ENCODE results near the gene USP11. TPM values are rescaled to one million over a fixed set of nuclear protein-coding genes. Genes with fewer than 3 reads are reported as not detected.

The USP11 gene
- total and polyA plus RNA-seq, 2 experiments from 2014 or later: 64.2 to 65.1 TPM

- Histone ChIP-seq H2AFZ (no peak overlapping the region), H3K4me1 (ENCODE audit: insufficient read depth) (peaks cover 19% of the 10 kb centered on the region), H3K27ac (ENCODE audit: low read depth) (no peak overlapping the region), H3K27me3 (ENCODE audit: insufficient read depth) (no peaks in the 10 kb centered on the region), H4K20me1 (replicated peaks; ENCODE audit: insufficient read depth) (peaks cover 8% of the 10 kb centered on the region), H3K79me2 (replicated peaks; ENCODE audit: insufficient read depth) (peaks cover 25% of the 10 kb centered on the region), H3K9me2 (ENCODE audit: insufficient read depth) (no peaks in the 10 kb centered on the region), H3K4me2 (peak overlapping the region; percentile 84), H3F3A (replicated peaks; ENCODE audit: low read depth) (0 out of 2 replicates have a peak, but pooled peaks cover 2% of the 10 kb centered on the region), H3K4me3 (peak overlapping the region; percentile 82), H3K36me3 (ENCODE audit: insufficient read depth) (no peaks in the 10 kb centered on the region)
- H3K4me1 Mint-ChIP-seq: peaks cover 22% of the 10 kb centered on the region
- ATAC-seq (peak; percentile 79), DNase-seq (ENCODE audit: low spot score) (peak; percentile 93)
- TF ChIP-seq NANOG (IDR thresholded peaks at IDR 0.05; ENCODE audit: borderline replicate concordance) (no peak), POLR2AphosphoS5 (IDR thresholded peaks at IDR 0.05; ENCODE audit: low read depth) (peak; percentile 84), ETS1 (IDR thresholded peaks at IDR 0.05) (peak; percentile 64; the same call in 1 of the 2 replicates), ZNF331 (CRISPR knock-in tag; IDR thresholded peaks at IDR 0.05; ENCODE audit: low read depth) (no peak), JUNB (IDR thresholded peaks at IDR 0.05; ENCODE audit: unreplicated experiment) (no peak), ZNF114 (CRISPR knock-in tag; IDR thresholded peaks at IDR 0.05) (no peak), CREB1 (CRISPR knock-in tag; IDR thresholded peaks at IDR 0.05; ENCODE audit: low read depth) (peak; percentile 61; the same call in 1 of the 2 replicates)
- H3K36me3 Mint-ChIP-seq (ENCODE audit: low read depth): peaks cover 27% of the 10 kb centered on the region
- H3K27me3 Mint-ChIP-seq (ENCODE audit: insufficient read depth, low read depth, poor library complexity): peaks cover 14% of the 10 kb centered on the region
- H3K9me3 Mint-ChIP-seq: no peaks in the 10 kb centered on the region
- peak overlapping the region; percentile 87 for H3K27ac Mint-ChIP-seq
- peak overlapping the region; percentile 91 for H3K4me3 Mint-ChIP-seq
Observed at GRCh38 chrX:47190445-47191269, 42.2 kb upstream of the USP11 start.

GRCh38 chrX:47191331-47191730 is 41.5 kb upstream of the USP11 start:
- no peak overlapping the region for H3K27ac Mint-ChIP-seq
- TF ChIP-seq ZNF331 (CRISPR knock-in tag; IDR thresholded peaks at IDR 0.05; ENCODE audit: low read depth) (no peak), CREB1 (CRISPR knock-in tag; IDR thresholded peaks at IDR 0.05; ENCODE audit: low read depth) (no peak), NANOG (IDR thresholded peaks at IDR 0.05; ENCODE audit: borderline replicate concordance) (no peak), EZH2 (IDR thresholded peaks at IDR 0.05; ENCODE audit: low read depth, unreplicated experiment) (no peak), EZH2phosphoT487 (IDR thresholded peaks at IDR 0.05; ENCODE audit: unreplicated experiment) (no peak), JUNB (IDR thresholded peaks at IDR 0.05; ENCODE audit: unreplicated experiment) (no peak), REST (IDR thresholded peaks at IDR 0.05; ENCODE audit: unreplicated experiment) (no peak), ETS1 (IDR thresholded peaks at IDR 0.05) (no peak)

More at GRCh38 chrX:47191331-47191730, 41.5 kb upstream of the USP11 start:
- no peaks in the 10 kb centered on the region for H3K9me3 Mint-ChIP-seq
- H3K9me2 ChIP-seq (ENCODE audit: insufficient read depth): no peaks in the 10 kb centered on the region
- no peaks in the 10 kb centered on the region for H3K27me3 ChIP-seq (ENCODE audit: insufficient read depth)
- H2AFZ ChIP-seq: no peak overlapping the region
- 0 out of 2 replicates have a peak, but pooled peaks cover 2% of the 10 kb centered on the region for H3F3A ChIP-seq (replicated peaks; ENCODE audit: low read depth)
- peaks cover 20% of the 10 kb centered on the region for H3K27me3 Mint-ChIP-seq (ENCODE audit: insufficient read depth, low read depth, poor library complexity)
- H3K36me3 Mint-ChIP-seq (ENCODE audit: low read depth): peaks cover 30% of the 10 kb centered on the region
- peak overlapping the region; percentile 82 for H3K4me3 ChIP-seq
- no peaks in the 10 kb centered on the region for H3K36me3 ChIP-seq (ENCODE audit: insufficient read depth)
- H3K27ac ChIP-seq (ENCODE audit: low read depth): no peak overlapping the region
- H3K4me1 Mint-ChIP-seq: peaks cover 28% of the 10 kb centered on the region
- ATAC-seq (peak; percentile 7; the same call in 2 of the 3 replicates), DNase-seq (ENCODE audit: low spot score) (peak; percentile 32)
- H3K4me3 Mint-ChIP-seq: peak overlapping the region; percentile 91
- peaks cover 8% of the 10 kb centered on the region for H4K20me1 ChIP-seq (replicated peaks; ENCODE audit: insufficient read depth)
- H3K4me1 ChIP-seq (ENCODE audit: insufficient read depth): peaks cover 24% of the 10 kb centered on the region
- H3K4me2 ChIP-seq: peak overlapping the region; percentile 84
- H3K79me2 ChIP-seq (replicated peaks; ENCODE audit: insufficient read depth): peaks cover 32% of the 10 kb centered on the region
